GM19395 (cell line): ENCODE data around the gene DLEC1.
"Not testable (repeated sequence)": the region's sequence is repeated elsewhere in the genome, so short reads cannot be mapped to it uniquely, and the experiment has no call there.

Experiments
- ATAC-seq: cut with Tn5 transposase; IDR thresholded peaks from one replicate; pipeline ENCODE4 v1.9.1; 2021; ENCODE audit warnings: mild to moderate bottlenecking, moderate library complexity; ENCODE audit not compliant: unreplicated experiment

DLEC1 gene

GRCh38 chr3:38036906-38037305 is 2.1 kb upstream of the DLEC1 start:
- no peak for ATAC-seq

- ATAC-seq = peak; percentile 6
Measured at GRCh38 chr3:38038447-38038911, 529 bp upstream of the DLEC1 start.

GRCh38 chr3:38039899-38040261 is 872 bp downstream of the DLEC1 start:
- ATAC-seq = peak; percentile 54

DNA sequence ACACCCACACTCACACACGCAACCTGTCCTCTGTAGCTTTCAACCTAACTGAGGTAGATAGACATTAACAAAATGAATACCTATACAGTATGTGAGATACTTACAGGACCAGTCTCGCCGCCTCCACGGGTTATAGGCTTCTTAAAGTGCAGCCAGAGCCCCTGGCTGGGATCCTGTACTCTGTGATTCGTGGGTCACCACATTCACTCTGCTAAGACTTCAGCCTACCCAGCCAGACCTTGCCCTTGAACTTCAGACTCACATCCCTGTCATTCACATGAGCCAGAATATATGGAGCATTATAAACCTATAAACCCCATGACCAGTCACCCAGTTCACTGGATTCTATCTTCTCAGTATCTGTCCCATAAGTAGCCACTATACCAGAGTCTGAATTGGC is 1.4 kb downstream of the DLEC1 start:
- no peak for ATAC-seq

DNA sequence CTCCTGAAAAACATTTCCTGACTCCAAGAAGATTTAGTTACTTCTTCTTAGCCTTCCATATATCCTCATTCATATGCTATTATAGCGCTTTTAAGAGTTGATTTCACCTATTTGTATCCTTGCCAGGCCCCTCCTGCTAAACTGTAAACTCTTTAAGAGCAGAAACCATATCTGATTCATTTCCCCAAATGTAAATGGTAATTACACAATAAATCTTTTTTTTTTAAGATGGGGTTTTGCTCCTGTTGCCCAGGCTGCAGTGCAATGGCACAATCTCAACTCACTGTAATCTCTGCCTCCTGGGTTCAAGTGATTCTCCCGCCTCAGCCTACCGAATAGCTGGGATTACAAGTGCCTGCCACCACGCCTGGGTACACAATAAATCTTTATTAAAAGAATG is 4.5 kb downstream of the DLEC1 start:
- ATAC-seq = no peak

DNA sequence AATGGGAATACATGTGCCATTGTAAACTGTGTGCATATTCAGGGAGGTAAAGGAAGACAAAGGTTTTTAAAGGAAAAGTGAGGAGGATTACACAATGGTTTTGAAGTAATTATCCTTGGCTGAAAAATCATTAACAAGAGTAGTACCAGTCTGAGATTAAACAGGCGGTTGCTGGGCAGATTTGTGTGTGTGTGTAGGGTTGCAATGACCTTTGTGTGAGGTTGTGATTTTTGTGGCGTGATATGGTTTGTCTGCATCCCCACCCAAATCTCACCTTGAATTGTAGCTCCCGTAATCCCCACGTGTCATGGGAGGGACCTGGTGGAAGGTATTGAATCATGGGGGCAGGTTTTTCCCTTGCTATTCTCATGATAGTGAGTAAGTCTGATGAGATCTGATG is 7.0 kb downstream of the DLEC1 start:
- ATAC-seq = no peak

GRCh38 chr3:38046821-38047220 is 7.8 kb downstream of the DLEC1 start:
- ATAC-seq = no peak

DNA sequence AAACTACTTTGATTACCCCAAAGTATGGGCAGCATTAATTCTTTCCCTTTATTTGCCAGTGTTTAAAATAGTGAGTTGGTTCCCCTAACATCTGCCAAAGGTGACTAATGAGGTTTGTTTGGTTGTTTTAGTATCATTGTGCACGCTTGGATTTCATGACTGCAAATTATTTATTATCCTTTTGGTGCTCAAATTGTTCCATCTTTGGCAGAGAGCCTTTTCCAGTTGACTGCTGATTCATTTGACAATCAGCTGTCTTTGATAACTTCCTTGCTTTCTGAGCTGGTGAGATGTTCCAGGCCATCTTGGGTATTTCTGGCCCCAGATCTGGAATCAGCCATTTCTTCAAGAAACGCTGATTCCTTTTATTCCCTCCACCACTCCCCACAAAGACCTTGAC is 8.9 kb downstream of the DLEC1 start:
- ATAC-seq = no peak

DNA sequence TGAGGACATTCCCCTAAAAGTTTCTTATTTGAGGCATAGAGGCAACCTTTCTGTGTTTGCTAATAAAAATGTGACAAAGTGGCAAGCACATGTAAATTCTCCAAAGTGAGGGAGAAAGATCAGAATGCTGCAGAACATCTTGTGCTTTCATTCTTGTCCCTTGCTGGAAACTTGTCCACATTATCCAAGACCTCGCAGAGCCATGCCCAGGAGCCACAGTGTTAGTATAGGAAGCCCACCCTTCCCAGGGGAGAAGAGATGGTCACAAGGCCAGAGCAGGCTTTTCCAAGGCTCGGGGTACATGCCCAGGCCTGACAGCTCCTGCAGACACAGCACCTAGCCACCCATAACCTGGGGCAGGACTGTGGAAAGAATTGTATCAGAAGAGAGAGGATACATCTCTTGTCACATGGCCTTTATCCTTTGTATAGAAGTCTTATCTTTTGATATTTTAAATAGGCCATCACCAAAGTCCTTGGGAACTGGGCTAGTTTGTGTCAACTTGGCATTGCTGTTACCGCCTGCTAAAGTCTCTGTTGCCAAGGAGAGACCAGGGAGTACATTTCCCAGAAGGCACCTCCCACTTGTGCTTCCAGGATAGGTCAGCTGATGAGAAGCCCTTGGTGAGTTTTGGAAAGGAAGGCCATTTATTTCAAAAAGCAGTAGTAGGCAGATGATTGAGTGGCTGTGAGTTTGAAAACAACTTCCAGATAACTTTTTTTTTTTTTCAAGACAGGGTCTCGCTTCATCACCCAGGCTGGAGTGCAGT is 10.5 kb downstream of the DLEC1 start:
- ATAC-seq = no peak

GRCh38 chr3:38051131-38051530 is 12.1 kb downstream of the DLEC1 start:
- ATAC-seq = no peak

- not testable (repeated sequence) for ATAC-seq
Measured at GRCh38 chr3:38053286-38053685, 14.3 kb downstream of the DLEC1 start.

DNA sequence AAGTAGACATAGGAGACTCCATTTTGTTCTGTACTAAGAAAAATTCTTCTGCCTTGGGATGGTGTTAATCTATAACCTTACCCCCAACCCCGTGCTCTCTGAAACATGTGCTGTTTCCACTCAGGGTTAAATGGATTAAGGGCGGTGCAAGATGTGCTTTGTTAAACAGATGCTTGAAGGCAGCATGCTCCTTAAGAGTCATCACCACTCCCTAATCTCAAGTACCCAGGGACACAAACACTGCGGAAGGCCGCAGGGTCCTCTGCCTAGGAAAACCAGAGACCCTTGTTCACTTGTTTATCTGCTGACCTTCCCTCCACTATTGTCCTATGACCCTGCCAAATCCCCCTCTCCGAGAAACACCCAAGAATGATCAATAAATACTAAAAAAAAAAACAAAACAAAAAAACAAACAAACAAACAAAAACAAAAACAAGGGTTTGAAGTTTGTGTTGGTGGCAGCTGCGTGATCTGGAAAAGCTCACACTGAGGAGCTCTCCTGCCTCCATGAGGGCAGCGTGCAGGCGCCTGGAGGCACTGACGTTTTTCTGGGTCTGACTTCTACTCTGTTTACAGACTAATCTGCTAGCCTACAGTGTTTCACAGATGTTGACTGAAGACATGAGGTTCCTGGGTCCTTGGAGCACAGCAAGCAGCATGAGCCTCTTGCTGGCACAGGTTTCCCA is 14.9 kb downstream of the DLEC1 start:
- ATAC-seq = not testable (repeated sequence)

GRCh38 chr3:38054499-38055001 is 15.5 kb downstream of the DLEC1 start:
- no peak for ATAC-seq

DNA sequence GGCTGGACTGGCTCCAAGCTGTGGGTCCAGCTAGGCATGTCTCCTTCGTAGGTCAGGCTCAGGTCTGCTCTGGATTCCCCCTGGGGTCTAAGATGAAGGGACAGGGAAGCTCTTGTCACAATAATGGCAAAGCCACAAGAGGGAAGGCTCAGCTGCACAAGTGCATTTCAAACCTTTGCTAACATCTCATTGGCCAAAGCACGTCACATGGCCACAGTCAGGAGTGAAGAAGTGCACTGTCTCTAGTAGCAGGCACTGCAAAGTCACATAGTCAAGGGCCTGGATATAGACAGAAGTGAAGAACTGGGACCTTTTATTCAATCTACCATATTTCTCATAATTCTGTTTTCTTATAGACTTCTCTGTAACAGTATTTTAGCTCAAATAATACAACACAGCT is 20.1 kb downstream of the DLEC1 start:
- ATAC-seq = no peak

DNA sequence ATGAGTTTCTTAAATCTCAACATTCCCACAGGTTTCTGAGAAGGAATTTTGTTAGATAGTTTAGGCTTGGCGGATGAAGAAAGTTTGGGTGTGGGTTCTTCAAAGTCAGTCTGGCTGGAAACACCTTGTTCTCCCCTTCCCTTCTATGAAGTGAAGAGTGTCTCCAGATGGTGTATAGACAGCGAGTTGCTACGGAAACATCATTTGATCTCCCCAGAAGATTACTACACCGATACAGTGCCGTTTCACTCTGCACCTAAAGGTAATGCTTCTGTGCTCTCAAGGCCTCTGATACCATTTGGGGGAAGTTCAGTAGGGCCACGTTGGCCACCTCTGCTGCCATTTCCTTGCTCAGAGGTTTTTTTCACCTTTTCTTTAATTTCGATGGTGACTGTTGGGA is 20.6 kb downstream of the DLEC1 start:
- ATAC-seq = no peak

GRCh38 chr3:38062809-38063208 is 23.8 kb downstream of the DLEC1 start:
- ATAC-seq = no peak

GRCh38 chr3:38064453-38064852 is 25.4 kb downstream of the DLEC1 start:
- not testable (repeated sequence) for ATAC-seq

- no peak for ATAC-seq
Measured at GRCh38 chr3:38067508-38068233, 28.7 kb downstream of the DLEC1 start.

DNA sequence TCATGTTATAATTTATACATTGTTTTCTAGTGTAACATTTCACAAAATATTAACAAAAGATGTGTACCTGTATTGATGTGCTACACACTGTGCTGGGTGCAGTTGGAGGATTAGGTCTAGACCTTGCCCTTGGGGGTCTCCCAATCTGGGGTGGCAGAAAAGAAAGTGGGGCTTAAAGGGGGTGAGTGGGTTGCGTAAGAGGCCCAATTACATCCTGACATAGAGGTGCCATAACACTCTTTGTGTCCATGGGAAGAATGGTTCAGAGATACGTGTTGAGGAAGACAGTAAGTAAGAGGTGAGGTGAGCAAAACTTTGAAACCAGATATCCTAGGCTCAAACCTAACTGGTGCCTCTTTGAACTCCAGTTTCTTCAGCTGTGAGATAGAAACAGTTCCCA is 31.0 kb downstream of the DLEC1 start:
- no peak for ATAC-seq

GRCh38 chr3:38077073-38077472 is 38.1 kb downstream of the DLEC1 start:
- not testable (repeated sequence) for ATAC-seq

DNA sequence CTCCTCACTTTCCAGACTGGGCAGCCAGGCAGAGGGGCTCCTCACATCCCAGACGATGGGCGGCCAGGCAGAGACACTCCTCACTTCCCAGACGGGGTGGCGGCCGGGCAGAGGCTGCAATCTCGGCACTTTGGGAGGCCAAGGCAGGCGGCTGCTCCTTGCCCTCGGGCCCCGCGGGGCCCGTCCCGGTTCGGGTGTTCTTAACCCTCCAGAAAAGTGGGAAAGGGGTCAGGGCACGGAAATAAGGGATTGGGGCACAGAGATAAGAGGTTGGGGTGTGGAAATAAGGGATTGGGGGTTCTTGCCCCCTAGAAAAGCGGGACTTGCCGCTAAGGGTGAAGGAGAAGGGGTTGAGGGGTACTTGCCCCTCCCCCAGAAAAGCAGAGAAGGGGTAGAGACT is 43.3 kb downstream of the DLEC1 start:
- not testable (repeated sequence) for ATAC-seq

DNA sequence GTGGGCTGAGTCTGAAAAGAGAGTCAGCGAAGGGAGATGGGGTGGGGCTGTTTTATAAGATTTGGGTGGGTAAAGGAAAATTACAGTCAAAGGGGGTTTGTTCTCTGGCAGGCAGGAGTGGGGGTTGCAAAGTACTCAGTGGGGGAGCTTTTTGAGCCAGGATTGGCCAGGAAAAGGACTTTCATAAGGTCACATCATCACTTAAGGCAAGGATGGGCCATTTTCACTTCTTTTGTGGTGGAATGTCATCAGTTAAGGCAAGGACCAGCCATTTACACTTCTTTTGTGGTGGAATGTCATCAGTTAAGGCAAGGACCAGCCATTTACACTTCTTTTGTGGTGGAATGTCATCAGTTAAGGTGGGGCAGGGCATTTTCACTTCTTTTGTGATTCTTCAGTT is 44.2 kb downstream of the DLEC1 start:
- not testable (repeated sequence) for ATAC-seq
